Measurements from ENCODE around the gene MMP10.

Gene MMP10

GRCh38 chr11:102780491-102780918 is at the start of gene MMP10:
TSS of gene MMP10 (minus strand) at chr11:102780628. CDS start at chr11:102780591, 37 bp downstream.
- no peak for DNase-seq (ENCODE audit: low read depth)

GRCh38 chr11:102829316-102830000 is 49.0 kb upstream of the MMP10 start:
- no peak for DNase-seq (ENCODE audit: low read depth)

- no peak for DNase-seq (ENCODE audit: low read depth)
These were observed 44.1 kb upstream of the MMP10 start for GRCh38 chr11:102824556-102824955.

GRCh38 chr11:102819491-102819890 is 39.1 kb upstream of the MMP10 start:
- DNase-seq (ENCODE audit: low read depth), result no peak

GRCh38 chr11:102813484-102813883 is 33.1 kb upstream of the MMP10 start:
- no peak for DNase-seq (ENCODE audit: low read depth)

- DNase-seq (ENCODE audit: low read depth), result no peak
These were observed 31.8 kb upstream of the MMP10 start for GRCh38 chr11:102812188-102812587.

- DNase-seq (ENCODE audit: low read depth), result no peak
These were observed 30.7 kb upstream of the MMP10 start for GRCh38 chr11:102810950-102811660.

- no peak for DNase-seq (ENCODE audit: low read depth)
These were observed 29.5 kb upstream of the MMP10 start for GRCh38 chr11:102809971-102810370.

GRCh38 chr11:102807921-102808320 is 27.5 kb upstream of the MMP10 start:
- DNase-seq (ENCODE audit: low read depth), result no peak

GRCh38 chr11:102806296-102806695 is 25.9 kb upstream of the MMP10 start:
- no peak for DNase-seq (ENCODE audit: low read depth)

- DNase-seq (ENCODE audit: low read depth), result no peak
These were observed 21.9 kb upstream of the MMP10 start for GRCh38 chr11:102802341-102802740.

GRCh38 chr11:102800767-102801166 is 20.3 kb upstream of the MMP10 start:
- DNase-seq (ENCODE audit: low read depth), result no peak

GRCh38 chr11:102799681-102800340 is 19.4 kb upstream of the MMP10 start:
- no peak for DNase-seq (ENCODE audit: low read depth)

GRCh38 chr11:102798012-102798746 is 17.8 kb upstream of the MMP10 start, which contains the start of gene MMP1:
TSS of gene MMP1 (minus strand) at chr11:102798160. CDS start at chr11:102798092, 68 bp downstream.
- no peak for DNase-seq (ENCODE audit: low read depth)

- no peak for DNase-seq (ENCODE audit: low read depth)
These were observed 14.0 kb upstream of the MMP10 start for GRCh38 chr11:102794382-102794781.

- DNase-seq (ENCODE audit: low read depth), result no peak
These were observed 13.4 kb upstream of the MMP10 start for GRCh38 chr11:102793677-102794290.

GRCh38 chr11:102792604-102793003 is 12.2 kb upstream of the MMP10 start:
- DNase-seq (ENCODE audit: low read depth), result no peak

- DNase-seq (ENCODE audit: low read depth), result no peak
These were observed 11.0 kb upstream of the MMP10 start for GRCh38 chr11:102791271-102792036.

GRCh38 chr11:102788334-102788995 is 8.0 kb upstream of the MMP10 start:
- no peak for DNase-seq (ENCODE audit: low read depth)

GRCh38 chr11:102784380-102784779 is 4.0 kb upstream of the MMP10 start:
- no peak for DNase-seq (ENCODE audit: low read depth)

Data from stimulated activated CD8-positive, alpha-beta memory T cell treated with anti-CD3 and anti-CD28 coated beads, Interleukin-15, amount 100 ng/mL, for 1 hour (primary cell).